Endothelial cell (in vitro differentiated cells): ENCODE measurements around the gene KDM5B. TPM values are rescaled to one million over a fixed set of nuclear protein-coding genes. Genes with fewer than 3 reads are reported as not detected.
A peak's percentile ranks its signal among the peaks of the same experiment; 100 is the strongest.

Experiments
- DNase-seq: peaks from one replicate; pipeline ENCODE4 v3.0.0; 2021; ENCODE audit warnings: low spot score
- H3K27ac Mint-ChIP-seq: one replicate; pipeline ENCODE4 v1.8.0; 2021; ENCODE audit warnings: mixed read lengths, inconsistent platforms; ENCODE audit not compliant: unreplicated experiment
- H3K27me3 Mint-ChIP-seq: one replicate; pipeline ENCODE4 v1.8.0; 2021; ENCODE audit warnings: mild to moderate bottlenecking, moderate library complexity, mixed read lengths, inconsistent platforms; ENCODE audit not compliant: unreplicated experiment
- H3K36me3 Mint-ChIP-seq: one replicate; pipeline ENCODE4 v1.8.0; 2021; ENCODE audit warnings: mild to moderate bottlenecking, low read depth, mixed read lengths, inconsistent platforms; ENCODE audit not compliant: unreplicated experiment
- H3K4me1 Mint-ChIP-seq: one replicate; pipeline ENCODE4 v1.8.0; 2021; ENCODE audit warnings: mild to moderate bottlenecking, mixed read lengths, inconsistent platforms; ENCODE audit not compliant: unreplicated experiment
- H3K4me3 Mint-ChIP-seq: one replicate; pipeline ENCODE4 v1.8.0; 2021; ENCODE audit warnings: mild to moderate bottlenecking, mixed read lengths, inconsistent platforms; ENCODE audit not compliant: unreplicated experiment
- H3K9me3 Mint-ChIP-seq: one replicate; pipeline ENCODE4 v1.8.0; 2021; ENCODE audit warnings: mixed read lengths, inconsistent platforms; ENCODE audit not compliant: unreplicated experiment
- long read RNA-seq: library from polyadenylated mRNA; unstranded; transcript quantifications from one replicate; pipeline ENCODE4 v2.0.0, GENCODE V29; 2020; ENCODE audit not compliant: unreplicated experiment
- total RNA-seq: library from RNA; stranded (reverse); fragmentation: NEBNext Ultra II Directional; extraction: Animal tissue kit (Norgen Biotek cat#: 25700); gene quantifications from one replicate; pipeline ENCODE4 v1.2.1, GENCODE V29; 2021; ENCODE audit not compliant: unreplicated experiment
- TF ChIP-seq, protein P1 (sequence below): fragments of 200-600 bp; sonication (generic); IDR thresholded peaks from one replicate; pipeline ENCODE4 v1.5.0; 2021; ENCODE audit warnings: antibody characterized with exemption; ENCODE audit not compliant: unreplicated experiment

The KDM5B gene
- total RNA-seq = 195 TPM
- long read RNA-seq, full-length matches to known transcripts = 10 of 26 reads
- long read RNA-seq, partial matches to known transcripts = 14 of 26 reads
- long read RNA-seq, other reads (novel, unspliced or antisense) = 2 of 26 reads

DNA sequence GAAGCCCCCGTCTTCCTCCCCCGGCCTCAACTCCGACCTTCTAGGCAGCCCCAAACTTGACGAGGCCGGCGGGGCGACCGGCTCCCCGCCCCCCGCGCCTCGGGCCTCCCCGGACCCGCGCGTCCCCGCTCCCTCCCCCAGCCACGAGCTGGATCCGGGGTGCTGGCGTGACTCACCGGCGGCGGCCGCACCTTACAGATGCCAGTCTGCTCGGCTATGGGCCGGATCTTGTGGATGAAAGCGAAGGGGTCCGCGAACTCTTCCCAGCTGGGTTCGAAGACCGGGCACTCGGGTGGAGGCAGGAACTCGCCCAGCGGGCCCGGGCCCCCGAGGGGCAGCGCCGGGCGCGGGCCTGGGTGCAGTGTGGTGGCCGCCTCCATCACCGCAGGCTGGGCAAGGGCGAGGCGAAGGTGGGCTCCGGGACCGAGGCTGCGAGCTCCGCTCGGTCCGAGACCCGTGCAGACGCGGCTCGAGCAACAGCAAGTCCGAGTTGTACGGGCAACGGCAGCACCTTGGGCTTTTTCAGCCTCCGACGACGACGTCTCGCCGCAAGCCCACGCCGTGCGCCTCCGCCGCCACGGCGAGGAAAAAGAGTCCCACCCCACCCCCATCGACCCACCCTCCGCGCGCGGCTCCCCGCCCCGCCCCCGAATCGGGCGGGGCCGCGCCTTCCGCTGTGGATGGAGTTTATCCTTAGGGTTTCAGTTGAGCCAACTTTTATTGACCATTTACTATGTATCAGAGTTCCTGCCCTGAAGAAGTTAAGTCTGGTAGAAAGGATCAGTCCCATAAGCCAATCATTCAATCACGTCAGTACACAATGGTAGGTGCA lies at the start of gene KDM5B:
TSS of gene KDM5B (minus strand) at position 496 of the 832 bp plus-strand sequence. CDS start at position 380, 116 bp downstream.
- peak; percentile 69 for DNase-seq
- Mint-ChIP-seq H3K36me3 (peaks cover 15% of the 10 kb centered on the region), H3K9me3 (no peaks in the 10 kb centered on the region), H3K4me1 (peaks cover 33% of the 10 kb centered on the region), H3K27me3 (peaks cover 31% of the 10 kb centered on the region), H3K27ac (peak within 1 kb of the TSS; percentile 74), H3K4me3 (peak within 1 kb of the TSS; percentile 92)
- TF ChIP-seq, protein P1, sequence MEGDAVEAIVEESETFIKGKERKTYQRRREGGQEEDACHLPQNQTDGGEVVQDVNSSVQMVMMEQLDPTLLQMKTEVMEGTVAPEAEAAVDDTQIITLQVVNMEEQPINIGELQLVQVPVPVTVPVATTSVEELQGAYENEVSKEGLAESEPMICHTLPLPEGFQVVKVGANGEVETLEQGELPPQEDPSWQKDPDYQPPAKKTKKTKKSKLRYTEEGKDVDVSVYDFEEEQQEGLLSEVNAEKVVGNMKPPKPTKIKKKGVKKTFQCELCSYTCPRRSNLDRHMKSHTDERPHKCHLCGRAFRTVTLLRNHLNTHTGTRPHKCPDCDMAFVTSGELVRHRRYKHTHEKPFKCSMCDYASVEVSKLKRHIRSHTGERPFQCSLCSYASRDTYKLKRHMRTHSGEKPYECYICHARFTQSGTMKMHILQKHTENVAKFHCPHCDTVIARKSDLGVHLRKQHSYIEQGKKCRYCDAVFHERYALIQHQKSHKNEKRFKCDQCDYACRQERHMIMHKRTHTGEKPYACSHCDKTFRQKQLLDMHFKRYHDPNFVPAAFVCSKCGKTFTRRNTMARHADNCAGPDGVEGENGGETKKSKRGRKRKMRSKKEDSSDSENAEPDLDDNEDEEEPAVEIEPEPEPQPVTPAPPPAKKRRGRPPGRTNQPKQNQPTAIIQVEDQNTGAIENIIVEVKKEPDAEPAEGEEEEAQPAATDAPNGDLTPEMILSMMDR = no peak

DNA sequence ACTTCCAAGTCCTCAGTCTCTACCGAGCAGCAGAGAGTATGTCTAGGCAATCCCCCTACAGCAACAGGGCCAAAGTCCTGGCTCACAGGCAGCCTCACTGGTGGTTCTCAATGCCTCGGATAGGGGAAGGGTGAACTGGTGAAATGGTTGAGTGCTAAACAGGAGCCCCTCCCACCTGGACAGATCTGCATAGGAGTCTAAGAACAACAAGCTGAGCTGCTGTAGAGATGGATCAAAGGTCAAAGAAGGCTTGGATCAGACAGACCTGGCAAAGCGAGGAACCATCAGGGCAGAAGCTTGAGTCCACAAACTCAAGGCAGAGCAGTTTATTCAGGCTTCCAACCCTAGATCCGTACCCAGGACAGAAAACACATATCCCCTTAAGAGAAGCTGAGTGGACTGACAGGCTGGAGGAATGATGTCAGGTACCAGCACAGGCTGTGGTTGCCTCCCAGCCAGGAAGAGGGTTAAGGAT lies 49.0 kb upstream of the KDM5B start:
- TF ChIP-seq, protein P1 = no peak
- peaks cover 15% of the 10 kb centered on the region for H3K4me1 Mint-ChIP-seq
- H3K27ac Mint-ChIP-seq = no peak overlapping the region
- peaks cover 14% of the 10 kb centered on the region for H3K36me3 Mint-ChIP-seq
- no peak overlapping the region for H3K4me3 Mint-ChIP-seq
- no peak for DNase-seq
- no peaks in the 10 kb centered on the region for H3K9me3 Mint-ChIP-seq
- peaks cover 8% of the 10 kb centered on the region for H3K27me3 Mint-ChIP-seq

DNA sequence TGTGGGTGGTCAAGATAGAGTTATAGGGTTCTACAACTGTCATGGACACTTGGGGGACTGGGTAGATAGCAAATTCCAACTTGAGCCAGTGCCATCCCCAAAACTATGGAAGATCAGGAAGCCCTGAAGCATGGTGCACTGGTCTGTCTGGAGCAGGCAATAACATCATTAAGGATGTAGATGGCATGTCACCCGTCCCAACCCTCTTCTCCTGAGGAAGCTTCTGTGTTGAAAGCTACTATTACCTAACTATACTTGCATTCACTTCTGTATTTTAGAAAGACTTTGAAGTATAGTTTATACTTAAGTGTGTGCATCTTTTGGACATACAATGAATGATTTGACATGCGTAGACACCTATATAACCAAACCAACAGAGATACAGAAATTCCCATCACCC lies 47.8 kb upstream of the KDM5B start:
- Mint-ChIP-seq H3K36me3 (peaks cover 8% of the 10 kb centered on the region), H3K27ac (no peak overlapping the region), H3K27me3 (peaks cover 4% of the 10 kb centered on the region)

GRCh38 chr1:202854787-202855186 lies 46.6 kb upstream of the KDM5B start:
- Mint-ChIP-seq H3K27me3 (peaks cover 5% of the 10 kb centered on the region), H3K9me3 (no peaks in the 10 kb centered on the region), H3K4me3 (no peak overlapping the region), H3K36me3 (peaks cover 8% of the 10 kb centered on the region), H3K4me1 (peaks cover 6% of the 10 kb centered on the region), H3K27ac (no peak overlapping the region)
- no peak for DNase-seq
- TF ChIP-seq, protein P1 = no peak

More for the DNA sequence above, 47.8 kb upstream of the KDM5B start:
- no peak overlapping the region for H3K4me3 Mint-ChIP-seq
- TF ChIP-seq, protein P1 = no peak
- H3K4me1 Mint-ChIP-seq = peaks cover 9% of the 10 kb centered on the region
- H3K9me3 Mint-ChIP-seq = no peaks in the 10 kb centered on the region
- DNase-seq = no peak
